DMS79 (cell line): ENCODE measurements around the gene DKK2.
"Not testable (repeated sequence)": the region's sequence is repeated elsewhere in the genome, so short reads cannot be mapped to it uniquely, and the experiment has no call there.

Experiments used
- DNase-seq: peaks from one replicate; lab custom pipeline; 2025; lab: John Stamatoyannopoulos, UW

The DKK2 gene

GRCh38 chr4:106909486-106910188 lies 126.5 kb downstream of the DKK2 start:
- no peak for DNase-seq

GRCh38 chr4:106908049-106908448 lies 128.1 kb downstream of the DKK2 start:
- not testable (repeated sequence) for DNase-seq

GRCh38 chr4:106907216-106907615 lies 128.9 kb downstream of the DKK2 start:
- DNase-seq: no peak

- no peak for DNase-seq
Measured at GRCh38 chr4:106906728-106907127, 129.4 kb downstream of the DKK2 start.

GRCh38 chr4:106898621-106899230 lies 137.4 kb downstream of the DKK2 start:
- no peak for DNase-seq

GRCh38 chr4:106893903-106894302 lies 142.2 kb downstream of the DKK2 start:
- no peak for DNase-seq

- no peak for DNase-seq
Measured at GRCh38 chr4:106893395-106893881, 142.7 kb downstream of the DKK2 start.

- no peak for DNase-seq
Measured at GRCh38 chr4:106892786-106893185, 143.3 kb downstream of the DKK2 start.

GRCh38 chr4:106875340-106875739 lies 160.8 kb downstream of the DKK2 start:
- no peak for DNase-seq
